Nucleus accumbens (tissue), 56 donors: ENCODE results near the gene POLRMT.

Source experiments
- DNase-seq, 56 donors: peaks; one replicate each; lab custom pipeline; 2025; lab: John Stamatoyannopoulos, UW

POLRMT gene

GRCh38 chr19:583198-583967, 50.0 kb downstream of the POLRMT start:
- no peak for DNase-seq

- no peak for DNase-seq
Measured at GRCh38 chr19:582497-583197, 50.7 kb downstream of the POLRMT start.

GRCh38 chr19:581399-582111, 51.8 kb downstream of the POLRMT start:
- DNase-seq, result no peak

- DNase-seq, result no peak
Measured at GRCh38 chr19:580274-580835, 53.0 kb downstream of the POLRMT start.

GRCh38 chr19:579842-580155, 53.5 kb downstream of the POLRMT start:
- DNase-seq, result no peak

- no peak for DNase-seq
Measured at GRCh38 chr19:579111-579841, 54.1 kb downstream of the POLRMT start.

GRCh38 chr19:577439-578392, 55.6 kb downstream of the POLRMT start:
- DNase-seq, result no peak

GRCh38 chr19:576768-577438, 56.4 kb downstream of the POLRMT start:
- no peak for DNase-seq

- DNase-seq, result peak in 32 of 56 donors; percentile 10 to 72 (median 40)
Measured at GRCh38 chr19:575527-576506, 57.5 kb downstream of the POLRMT start.

- peak in 25 of 56 donors; percentile 20 to 70 (median 40) for DNase-seq
Measured at GRCh38 chr19:574658-575526, 58.4 kb downstream of the POLRMT start.

GRCh38 chr19:573519-573825, 59.9 kb downstream of the POLRMT start:
- DNase-seq, result no peak

- peak in 12 of 56 donors; percentile 20 to 67 (median 49) for DNase-seq
Measured at GRCh38 chr19:572743-573518, 60.4 kb downstream of the POLRMT start.

- DNase-seq, result peak; percentile 58 to 98 (median 94)
Measured at GRCh38 chr19:572140-572742, 61.1 kb downstream of the POLRMT start, which contains the start of gene BSG. TSS of gene BSG (plus strand) at chr19:572596. CDS start at chr19:572635, 39 bp downstream.

- DNase-seq, result no peak
Measured at GRCh38 chr19:571566-571974, 61.8 kb downstream of the POLRMT start.

- peak in 1 of 56 donors; percentile 16 for DNase-seq
Measured at GRCh38 chr19:570937-571565, 62.3 kb downstream of the POLRMT start.
